HepG2 (cell line): ENCODE data around the gene USP10. TPM values are rescaled to one million over a fixed set of nuclear protein-coding genes. Genes with fewer than 3 reads are reported as not detected.

ENCODE experiments used
- AKNA ChIP-seq: sonication (generic); formaldehyde crosslinking; IDR thresholded peaks from 2 replicates; pipeline ENCODE4 v1.4.0; 2020; ENCODE audit warnings: missing genetic modification reagents, borderline replicate concordance
- ATRX ChIP-seq: sonication (generic); formaldehyde crosslinking; IDR thresholded peaks from 2 replicates; pipeline ENCODE4 v1.4.0; 2020; ENCODE audit warnings: missing genetic modification reagents, borderline replicate concordance
- GABPA ChIP-seq, 2 experiments: IDR thresholded peaks; 2 replicates each; pipeline ENCODE4 v1.6.1; 2011 to 2016; ENCODE audit warnings: low read depth in 2 of 2, low read length in 1 of 2, missing biosample characterization in 1 of 2, missing genetic modification characterization in 1 of 2
- KLF6 ChIP-seq: IDR thresholded peaks from 2 replicates; pipeline ENCODE4 v1.8.0; 2016; ENCODE audit warnings: missing biosample characterization, missing genetic modification reagents
- LBX2 ChIP-seq: sonication (generic); formaldehyde crosslinking; IDR thresholded peaks from 2 replicates; pipeline ENCODE4 v1.5.0; 2020; ENCODE audit warnings: missing genetic modification reagents, mild to moderate bottlenecking, borderline replicate concordance
- MAFK ChIP-seq, 2 experiments: IDR thresholded peaks in 1 of 2; conservative IDR thresholded peaks in 1 of 2; 2 replicates each; pipeline ENCODE4 v1.6.1; 2011; ENCODE audit warnings: improper control_type of control experiment in 2 of 2, low read length in 2 of 2
- RARA ChIP-seq: IDR thresholded peaks from 2 replicates; pipeline ENCODE4 v1.6.1; 2016; ENCODE audit warnings: missing genetic modification reagents, missing compliant biosample characterization
- SYNCRIP ChIP-seq: fragments of 200-400 bp; formaldehyde crosslinking; IDR thresholded peaks from 2 replicates; pipeline ENCODE4 v1.6.1; 2018; ENCODE audit warnings: mild to moderate bottlenecking, low read depth, low read length; ENCODE audit not compliant: insufficient read depth
- ZBTB38 ChIP-seq: sonication (generic); formaldehyde crosslinking; IDR thresholded peaks from 2 replicates; pipeline ENCODE4 v1.5.1; 2020; ENCODE audit warnings: mild to moderate bottlenecking, missing genetic modification reagents
- ZBTB49 ChIP-seq: sonication (generic); formaldehyde crosslinking; IDR thresholded peaks from 2 replicates; pipeline ENCODE4 v1.4.0; 2020; ENCODE audit warnings: missing genetic modification reagents, borderline replicate concordance
- ZBTB7B ChIP-seq: sonication (generic); formaldehyde crosslinking; IDR thresholded peaks from 2 replicates; pipeline ENCODE4 v1.4.0; 2020; ENCODE audit warnings: missing genetic modification reagents
- ZC3H13 ChIP-seq: sonication (generic); formaldehyde crosslinking; IDR thresholded peaks from 2 replicates; pipeline ENCODE4 v1.8.1; 2023; ENCODE audit warnings: mild to moderate bottlenecking, missing genetic modification reagents, moderate library complexity
- ZNF138 ChIP-seq: sonication (generic); formaldehyde crosslinking; IDR thresholded peaks from 2 replicates; pipeline ENCODE4 v1.5.0; 2020; ENCODE audit warnings: mild to moderate bottlenecking, low read depth, missing genetic modification reagents
- ZNF256 ChIP-seq: sonication (generic); formaldehyde crosslinking; conservative IDR thresholded peaks from 2 replicates; pipeline ENCODE4 v1.4.0; 2020; ENCODE audit warnings: missing genetic modification reagents
- ZNF30 ChIP-seq: sonication (generic); formaldehyde crosslinking; IDR thresholded peaks from 2 replicates; pipeline ENCODE4 v1.5.0; 2020; ENCODE audit warnings: mild to moderate bottlenecking, missing genetic modification reagents
- ZNF546 ChIP-seq: sonication (generic); formaldehyde crosslinking; conservative IDR thresholded peaks from 2 replicates; pipeline ENCODE4 v1.8.1; 2023; ENCODE audit warnings: mild to moderate bottlenecking, missing genetic modification reagents
- ZNF772 ChIP-seq: sonication (generic); formaldehyde crosslinking; IDR thresholded peaks from 2 replicates; pipeline ENCODE4 v1.5.0; 2020; ENCODE audit warnings: mild to moderate bottlenecking, missing genetic modification reagents
- ZSCAN29 ChIP-seq: sonication (generic); formaldehyde crosslinking; conservative IDR thresholded peaks from 2 replicates; pipeline ENCODE4 v1.4.0; 2020; ENCODE audit warnings: mild to moderate bottlenecking, missing genetic modification reagents
- ZSCAN5A ChIP-seq: sonication (generic); formaldehyde crosslinking; IDR thresholded peaks from 2 replicates; pipeline ENCODE4 v1.8.0; 2022; ENCODE audit warnings: mild to moderate bottlenecking, missing genetic modification reagents, borderline replicate concordance
- polyA plus RNA-seq, 8 experiments: library from polyadenylated mRNA; depleted of rRNA in 3 of 8; stranded (reverse) in 7 of 8; unstranded in 1 of 8; fragments of >200 nt; fragmentation: Illumina TruSeq in 4 of 8; extraction: Trizol in 4 of 8; gene quantifications; 2 replicates each; pipeline versions ENCODE4 v1.2.1 to v1.2.3, GENCODE V29; 2011 to 2016; ENCODE audit warnings: low read depth in 4 of 8, missing spikeins in 1 of 8, mixed read lengths in 1 of 8; ENCODE audit not compliant: insufficient read depth in 1 of 8
- total RNA-seq, 5 experiments: library from RNA; depleted of rRNA; stranded (reverse); fragments of >200 nt; fragmentation: Illumina TruSeq; extraction: Trizol; gene quantifications; 2 replicates each; pipeline ENCODE4 v1.2.3, GENCODE V29; 2016; ENCODE audit warnings: low read depth in 1 of 5
- TF ChIP-seq, protein P1 (sequence below): sonication (generic); formaldehyde crosslinking; IDR thresholded peaks from 2 replicates; pipeline ENCODE4 v1.5.0; 2020; ENCODE audit warnings: mild to moderate bottlenecking, low read depth, missing genetic modification reagents, borderline replicate concordance

Gene USP10
- total and polyA plus RNA-seq, 2 of the 13 experiments (the other 11 are each of a cell fraction or from before 2014, with no cell fraction given) = 79.1 to 122 TPM

- TF ChIP-seq ZNF772 (CRISPR knock-in tag) (no peak), ZSCAN29 (CRISPR knock-in tag) (no peak), ZBTB7B (CRISPR knock-in tag) (no peak), MAFK (conservative IDR thresholded peaks at IDR 0.05 in 1 of 2, IDR thresholded peaks at IDR 0.05 in 1 of 2; ENCODE audit: low read length in 2 of 2) (no peak), ZBTB38 (CRISPR knock-in tag) (peak; percentile 36; the same call in 1 of the 2 replicates), ZNF546 (CRISPR knock-in tag) (no peak), ZNF138 (CRISPR knock-in tag) (no peak), GABPA (IDR thresholded peaks at IDR 0.05; ENCODE audit: low read depth, low read length) (no peak), GABPA (CRISPR knock-in tag; IDR thresholded peaks at IDR 0.05; ENCODE audit: low read depth) (peak; percentile 61), ZNF30 (CRISPR knock-in tag) (no peak), RARA (peak; percentile 48; the same call in 1 of the 2 replicates), LBX2 (CRISPR knock-in tag) (no peak), ZSCAN5A (CRISPR knock-in tag) (no peak), SYNCRIP (no peak), ATRX (CRISPR knock-in tag) (no peak), ZBTB49 (no peak), ZC3H13 (CRISPR knock-in tag) (no peak), KLF6 (no peak), ZNF256 (CRISPR knock-in tag) (no peak), AKNA (CRISPR knock-in tag) (no peak)
- TF ChIP-seq, protein P1, sequence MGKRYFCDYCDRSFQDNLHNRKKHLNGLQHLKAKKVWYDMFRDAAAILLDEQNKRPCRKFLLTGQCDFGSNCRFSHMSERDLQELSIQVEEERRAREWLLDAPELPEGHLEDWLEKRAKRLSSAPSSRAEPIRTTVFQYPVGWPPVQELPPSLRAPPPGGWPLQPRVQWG (CRISPR knock-in tag) = no peak
Observed at GRCh38 chr16:84806256-84806889, 106.6 kb downstream of the USP10 start (continued).
